ENCODE results near the gene CCDC9B.

The CCDC9B gene

DNA sequence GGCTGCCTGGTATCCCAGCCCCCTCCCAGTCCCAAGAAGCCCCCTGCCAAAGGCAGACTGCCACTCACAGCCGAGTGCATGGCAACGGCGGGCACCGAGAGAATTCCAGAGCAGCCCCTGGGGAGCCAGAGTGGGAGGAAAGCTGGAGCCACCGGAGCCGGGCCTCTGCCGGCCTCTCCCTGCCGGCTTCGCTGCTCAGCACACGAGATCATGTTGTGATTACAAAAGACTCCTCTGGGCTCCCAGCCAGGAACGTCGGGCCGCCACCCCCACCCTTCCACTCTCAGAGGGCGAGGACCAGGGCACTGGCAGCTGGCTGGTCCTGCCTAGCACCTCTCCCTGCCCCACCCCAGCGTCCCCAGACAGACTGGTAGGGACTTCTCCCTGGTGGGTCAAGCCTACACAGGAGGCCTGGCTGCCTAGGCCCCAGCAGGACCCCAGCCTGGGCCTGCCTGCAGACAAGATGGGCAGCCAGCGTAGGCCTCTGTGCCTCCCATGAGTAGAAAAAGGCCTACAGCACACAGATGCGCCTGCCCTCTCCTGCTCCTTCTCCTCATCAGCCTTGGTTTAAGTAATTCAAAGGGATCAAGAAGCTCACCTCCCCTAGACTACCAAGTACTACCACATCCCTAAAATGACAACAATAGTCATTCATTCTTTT is at the start of gene CCDC9B:
CCDC9B (minus strand) TSS at position 200 of the 661 bp plus-strand sequence; CDS start at position 80, 120 bp downstream.
- in situ Hi-C loops (cut with HindIII; ENCODE audit: low sequenced_read_pairs) = no loop called here

DNA sequence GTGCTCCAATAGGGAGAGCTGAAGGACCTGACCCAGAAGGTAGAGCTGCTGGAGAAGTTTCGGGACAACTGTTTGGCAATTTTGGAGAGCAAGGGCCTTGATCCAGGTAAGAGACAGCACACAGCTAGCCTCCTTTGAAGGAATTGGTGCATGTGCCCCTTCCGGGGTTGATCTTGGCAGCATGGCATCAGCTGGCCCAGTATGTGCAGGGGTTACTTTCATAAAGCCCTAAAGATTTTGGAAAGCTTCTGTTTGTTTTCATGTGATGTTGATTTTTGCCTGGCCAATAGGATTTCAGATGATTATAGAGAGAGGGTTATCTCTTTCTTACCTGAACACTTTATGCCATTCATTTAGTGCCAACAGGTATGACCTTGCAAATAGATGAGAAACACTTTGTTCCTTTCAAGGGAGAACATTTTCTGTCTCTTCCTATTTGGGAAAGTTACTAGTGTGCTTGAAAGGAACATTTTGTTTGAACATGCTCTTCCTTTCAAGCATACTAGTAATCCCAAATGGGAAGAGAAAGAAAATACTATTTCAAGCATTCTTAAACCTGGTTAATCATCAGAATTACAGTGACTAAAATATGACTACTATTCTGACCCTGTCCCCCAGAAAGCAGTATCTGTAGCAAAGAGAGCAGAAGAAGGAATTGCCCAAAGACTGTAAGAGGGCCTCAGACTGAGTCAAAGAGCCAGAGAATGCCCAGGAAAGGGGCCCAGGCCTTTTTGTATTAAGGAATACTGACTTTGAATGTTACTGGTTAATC is 49.3 kb upstream of the CCDC9B start:
- in situ Hi-C loops (cut with HindIII; ENCODE audit: low sequenced_read_pairs) = no loop called here

GRCh38 chr15:40388941-40389823 is 48.4 kb upstream of the CCDC9B start:
- in situ Hi-C loops (cut with HindIII; ENCODE audit: low sequenced_read_pairs) = no loop called here

DNA sequence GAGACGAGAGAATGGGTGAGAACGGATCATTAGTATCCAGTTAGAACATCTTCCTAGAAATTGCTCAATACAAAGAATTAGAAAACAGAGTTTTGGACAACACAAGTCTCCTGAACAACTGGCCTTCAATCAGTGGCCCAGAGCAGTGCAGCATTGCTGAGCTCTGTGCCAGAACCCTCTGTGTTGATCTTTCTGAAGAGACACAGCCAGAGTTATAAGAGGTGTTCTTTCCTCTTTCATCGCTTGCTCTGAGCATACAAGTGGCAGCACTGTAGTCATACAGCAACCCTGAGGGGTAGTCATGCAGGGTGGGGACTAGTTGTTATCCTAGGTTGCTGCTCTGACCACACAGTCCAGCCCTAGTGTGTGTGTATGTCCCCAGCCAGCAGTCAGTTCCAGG is 45.7 kb upstream of the CCDC9B start:
- in situ Hi-C loops (cut with HindIII; ENCODE audit: low sequenced_read_pairs) = no loop called here

DNA sequence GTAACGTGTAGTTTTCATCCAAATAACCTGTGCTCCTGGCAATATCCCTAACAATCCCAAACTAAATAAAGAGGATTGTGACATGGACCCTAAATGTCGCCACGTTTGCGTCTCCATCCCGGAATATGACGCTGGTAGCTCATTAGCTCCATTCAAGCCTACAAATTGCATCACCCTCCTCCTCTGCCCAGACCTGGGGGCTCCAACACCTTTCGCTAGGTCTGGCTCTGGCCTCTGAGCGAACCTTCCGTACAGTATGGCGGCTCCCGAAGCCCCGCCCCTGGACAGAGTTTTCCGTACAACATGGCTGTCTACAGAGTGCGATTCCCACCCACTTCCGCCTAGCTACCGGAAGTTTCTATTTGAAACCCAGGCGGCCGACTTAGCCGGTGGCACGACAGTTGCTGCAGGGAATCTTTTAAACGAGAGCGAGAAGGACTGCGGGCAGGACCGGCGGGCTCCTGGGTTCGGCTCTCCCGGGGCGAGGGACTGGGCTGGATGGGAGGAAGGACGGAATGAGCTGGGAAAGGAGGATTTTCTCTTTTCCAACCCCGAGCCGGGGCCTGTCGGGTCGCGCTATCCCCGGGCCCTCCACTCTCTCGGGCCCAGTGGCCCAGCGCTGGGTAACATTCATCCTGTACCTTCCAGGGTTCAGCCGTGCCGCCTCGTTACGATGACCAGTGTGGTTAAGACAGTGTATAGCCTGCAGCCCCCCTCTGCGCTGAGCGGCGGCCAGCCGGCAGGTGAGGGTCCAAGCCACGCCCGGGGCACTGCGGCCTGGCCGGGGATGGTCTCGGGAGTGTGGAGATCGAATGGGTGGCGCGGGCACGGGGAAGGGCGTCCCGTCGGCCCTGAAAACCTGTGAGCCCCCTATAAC is 42.1 kb upstream of the CCDC9B start, which contains the start of gene KNSTRN:
KNSTRN (plus strand) TSS at position 142 of the 877 bp plus-strand sequence; CDS start at position 257, 115 bp downstream.
- in situ Hi-C loops (cut with HindIII; ENCODE audit: low sequenced_read_pairs) = no loop called here

DNA sequence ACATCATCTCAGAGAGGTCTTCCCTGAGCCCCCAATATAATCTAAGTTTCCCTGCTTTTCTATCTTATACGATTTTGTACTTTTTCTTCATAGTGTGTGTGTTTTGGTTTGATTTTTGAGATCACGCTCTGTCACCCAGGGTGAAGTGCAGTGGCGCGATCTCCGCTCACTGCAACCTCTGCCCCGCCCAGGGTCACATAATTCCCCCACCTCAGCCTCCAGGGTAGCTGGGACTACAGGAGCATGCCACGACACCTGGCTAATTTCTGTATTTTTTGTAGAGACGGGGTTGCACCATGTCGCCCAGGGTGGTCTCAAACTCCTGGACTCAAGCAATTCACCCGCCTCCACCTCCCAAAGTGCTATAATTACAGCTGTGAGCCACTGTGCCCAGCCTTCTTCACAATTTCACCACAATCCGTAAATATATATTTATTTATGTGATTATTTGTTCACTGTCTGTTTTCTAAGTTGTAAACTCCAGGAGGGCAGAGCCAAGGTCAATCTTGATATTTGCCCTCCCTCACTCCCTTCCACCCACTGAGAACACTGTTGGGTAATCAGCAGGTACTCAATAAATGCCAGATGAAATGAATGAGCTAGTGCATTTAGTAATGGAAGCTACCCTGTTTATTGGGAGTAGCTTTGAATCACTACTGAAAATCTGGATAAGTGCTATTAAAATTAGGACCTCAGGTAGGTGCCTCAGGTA is 41.2 kb upstream of the CCDC9B start:
- in situ Hi-C loops (cut with HindIII; ENCODE audit: low sequenced_read_pairs) = no loop called here

GRCh38 chr15:40380636-40381035 is 39.9 kb upstream of the CCDC9B start:
- in situ Hi-C loops (cut with HindIII; ENCODE audit: low sequenced_read_pairs) = no loop called here

DNA sequence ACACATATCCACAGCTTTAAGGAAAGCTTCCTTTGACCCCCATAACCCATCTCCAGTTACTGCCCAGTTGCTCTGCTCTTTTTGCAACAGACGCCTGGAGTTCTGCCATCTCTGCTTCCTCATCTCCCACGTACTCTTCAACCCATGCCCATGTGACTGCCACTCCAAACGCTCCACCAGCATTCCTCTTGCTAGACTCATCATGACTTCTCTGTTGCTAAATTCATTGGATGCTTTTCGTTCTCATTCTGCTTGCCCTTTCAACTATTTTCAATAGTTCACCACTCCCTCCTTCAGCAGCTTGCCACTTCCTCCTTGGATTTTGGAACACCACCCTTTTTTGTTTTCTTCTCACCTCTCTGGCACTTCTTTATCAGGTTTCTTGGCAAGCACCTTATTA is 39.1 kb upstream of the CCDC9B start:
- in situ Hi-C loops (cut with HindIII; ENCODE audit: low sequenced_read_pairs) = no loop called here

DNA sequence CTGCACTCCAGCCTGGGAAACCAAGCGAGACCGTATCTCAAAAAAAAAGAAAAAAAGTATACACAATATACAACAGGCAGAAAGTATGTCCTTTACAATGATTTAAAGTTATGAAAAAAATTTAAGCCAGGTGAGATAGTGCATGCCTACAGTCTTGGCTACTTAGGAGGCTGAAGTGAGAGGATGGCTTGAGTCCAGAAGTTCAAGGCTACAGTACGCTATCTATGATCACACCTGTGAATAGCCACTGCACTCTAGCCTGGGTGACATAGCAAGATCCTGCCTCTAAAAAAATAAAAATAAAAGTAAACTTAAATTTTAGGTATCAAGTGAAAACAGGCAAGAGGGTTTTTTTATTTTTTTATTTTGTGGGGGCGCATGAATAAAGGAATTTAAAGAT is 38.6 kb upstream of the CCDC9B start:
- in situ Hi-C loops (cut with HindIII; ENCODE audit: low sequenced_read_pairs) = no loop called here

GRCh38 chr15:40377606-40378005 is 36.9 kb upstream of the CCDC9B start:
- in situ Hi-C loops (cut with HindIII; ENCODE audit: low sequenced_read_pairs) = no loop called here

DNA sequence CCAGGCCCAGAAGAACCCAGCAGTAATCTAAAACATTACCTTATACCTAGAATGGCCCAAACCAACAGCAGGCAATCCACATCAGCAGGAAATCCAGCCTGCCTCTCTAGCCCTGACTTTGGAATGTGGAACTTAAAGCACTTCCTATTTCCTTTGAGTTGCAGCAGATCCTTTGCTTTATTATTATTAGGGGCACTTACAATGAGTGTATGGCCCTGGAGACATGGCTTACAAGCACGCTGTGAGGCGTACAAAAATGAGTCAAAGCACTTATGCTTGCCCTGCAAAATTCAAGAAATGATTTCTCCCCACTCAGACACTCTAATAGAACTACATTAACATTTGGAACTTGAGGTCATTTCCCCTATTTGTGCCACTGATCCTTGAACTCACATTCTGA is 32.2 kb upstream of the CCDC9B start:
- in situ Hi-C loops (cut with HindIII; ENCODE audit: low sequenced_read_pairs) = no loop called here

DNA sequence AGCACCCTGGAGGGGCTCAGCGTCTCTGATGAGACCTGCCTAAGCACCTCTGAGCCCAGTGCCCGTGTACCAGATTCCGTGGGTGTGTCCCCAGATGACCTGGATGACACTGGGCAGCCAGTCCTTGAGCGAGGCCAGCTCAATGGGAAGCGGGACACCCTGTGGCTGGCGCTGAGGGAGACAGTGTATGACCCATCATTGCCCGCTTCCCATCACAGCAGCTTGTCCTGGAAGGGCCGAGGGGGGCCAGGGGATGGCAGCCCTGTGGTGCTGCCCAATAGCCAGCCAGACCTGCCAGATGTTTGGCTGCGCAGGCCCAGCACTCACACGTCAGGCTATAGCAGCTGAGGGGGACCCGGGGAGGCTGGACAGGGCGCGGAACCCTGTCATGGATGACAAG is 29.2 kb upstream of the CCDC9B start:
- in situ Hi-C loops (cut with HindIII; ENCODE audit: low sequenced_read_pairs) = no loop called here

GRCh38 chr15:40369474-40369869 is 28.7 kb upstream of the CCDC9B start:
- in situ Hi-C loops (cut with HindIII; ENCODE audit: low sequenced_read_pairs) = no loop called here

DNA sequence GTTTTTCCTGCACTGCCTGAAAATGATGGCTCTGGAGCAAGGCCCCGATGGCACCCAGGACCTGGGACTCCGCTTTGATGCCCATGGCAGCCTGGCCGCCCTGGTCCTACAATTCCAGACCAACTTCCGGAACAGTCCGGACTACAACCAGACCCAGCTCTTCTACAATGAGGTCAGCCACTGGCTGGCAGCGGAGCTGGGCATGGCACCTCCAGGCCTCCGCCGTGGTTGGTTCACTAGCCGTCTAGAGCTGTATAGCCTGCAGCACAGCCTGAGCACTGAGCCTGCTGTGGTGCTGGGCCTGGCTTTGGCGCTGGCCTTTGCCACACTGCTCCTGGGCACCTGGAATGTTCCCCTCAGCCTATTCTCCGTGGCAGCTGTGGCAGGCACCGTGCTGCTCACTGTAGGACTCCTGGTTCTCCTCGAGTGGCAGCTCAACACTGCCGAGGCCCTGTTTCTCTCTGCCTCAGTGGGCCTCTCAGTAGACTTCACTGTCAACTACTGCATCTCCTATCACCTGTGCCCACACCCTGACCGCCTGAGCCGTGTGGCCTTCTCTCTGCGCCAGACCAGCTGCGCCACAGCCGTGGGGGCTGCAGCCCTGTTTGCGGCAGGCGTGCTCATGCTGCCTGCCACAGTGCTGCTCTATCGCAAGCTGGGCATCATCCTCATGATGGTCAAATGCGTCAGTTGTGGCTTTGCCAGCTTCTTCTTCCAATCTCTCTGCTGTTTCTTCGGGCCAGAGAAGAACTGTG is 28.2 kb upstream of the CCDC9B start:
- in situ Hi-C loops (cut with HindIII; ENCODE audit: low sequenced_read_pairs) = no loop called here

GRCh38 chr15:40367686-40368611 is 27.2 kb upstream of the CCDC9B start:
- in situ Hi-C loops (cut with HindIII; ENCODE audit: low sequenced_read_pairs) = no loop called here

DNA sequence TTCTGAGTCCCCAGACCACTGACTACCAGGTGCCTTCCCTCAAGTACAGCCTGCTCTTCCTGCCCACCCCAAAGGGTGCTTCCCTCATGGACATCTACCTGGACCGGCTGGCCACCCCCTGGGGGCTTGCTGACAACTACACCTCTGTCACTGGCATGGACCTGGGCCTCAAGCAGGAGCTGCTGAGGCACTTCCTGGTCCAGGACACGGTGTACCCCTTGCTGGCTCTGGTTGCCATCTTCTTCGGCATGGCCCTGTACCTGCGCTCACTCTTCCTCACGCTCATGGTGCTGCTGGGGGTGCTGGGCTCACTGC is 26.6 kb upstream of the CCDC9B start:
- in situ Hi-C loops (cut with HindIII; ENCODE audit: low sequenced_read_pairs) = no loop called here

DNA sequence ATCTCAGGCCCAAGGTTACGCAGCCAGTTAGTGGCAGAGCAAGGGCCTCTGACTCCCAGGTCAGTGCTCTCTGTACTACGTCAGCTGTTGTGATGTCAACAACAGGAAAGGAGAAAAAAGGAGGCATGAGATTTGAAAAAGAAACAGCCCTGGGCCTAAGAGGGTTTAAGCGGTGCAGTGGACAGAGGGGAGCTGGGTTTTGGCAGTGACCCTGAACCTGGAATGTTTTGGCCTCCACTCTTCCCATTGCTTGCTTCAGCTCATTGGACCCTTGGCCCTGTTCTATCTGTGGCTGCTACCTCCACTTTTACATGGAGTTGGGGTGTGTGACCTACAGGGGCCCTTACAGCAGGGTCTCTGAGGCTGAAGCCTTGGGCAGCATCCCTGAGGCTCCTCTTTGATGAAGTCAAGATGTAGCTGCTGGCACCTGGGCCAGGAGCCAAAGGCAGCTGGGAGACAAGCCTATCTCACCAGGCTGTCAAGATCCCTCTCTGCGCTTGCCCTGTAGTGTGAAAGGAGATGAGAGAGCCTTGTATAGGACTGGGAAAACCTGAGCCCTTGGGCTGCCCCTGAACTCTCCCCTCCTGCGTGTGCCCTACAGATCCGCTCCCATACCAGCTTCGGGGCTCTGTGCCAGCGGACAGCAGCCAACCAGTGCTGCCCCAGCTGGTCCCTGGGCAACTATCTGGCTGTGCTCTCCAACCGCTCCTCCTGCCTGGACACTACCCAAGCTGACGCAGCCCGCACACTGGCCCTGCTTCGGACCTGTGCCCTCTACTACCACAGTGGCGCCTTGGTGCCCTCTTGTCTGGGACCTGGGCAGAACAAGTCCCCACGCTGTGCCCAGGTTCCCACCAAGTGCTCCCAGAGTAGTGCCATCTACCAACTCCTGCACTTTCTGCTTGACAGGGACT is 26.0 kb upstream of the CCDC9B start:
- in situ Hi-C loops (cut with HindIII; ENCODE audit: low sequenced_read_pairs) = no loop called here
